Measurements from ENCODE around the gene ARHGEF10L.

The ARHGEF10L gene

GRCh38 chr1:17683598-17683997 is 144.1 kb downstream of the ARHGEF10L start:
- no peak overlapping the region for H3K4me3 ChIP-seq (ENCODE audit: control insufficient read depth, low read depth, low read length)
- TF ChIP-seq, protein P1, sequence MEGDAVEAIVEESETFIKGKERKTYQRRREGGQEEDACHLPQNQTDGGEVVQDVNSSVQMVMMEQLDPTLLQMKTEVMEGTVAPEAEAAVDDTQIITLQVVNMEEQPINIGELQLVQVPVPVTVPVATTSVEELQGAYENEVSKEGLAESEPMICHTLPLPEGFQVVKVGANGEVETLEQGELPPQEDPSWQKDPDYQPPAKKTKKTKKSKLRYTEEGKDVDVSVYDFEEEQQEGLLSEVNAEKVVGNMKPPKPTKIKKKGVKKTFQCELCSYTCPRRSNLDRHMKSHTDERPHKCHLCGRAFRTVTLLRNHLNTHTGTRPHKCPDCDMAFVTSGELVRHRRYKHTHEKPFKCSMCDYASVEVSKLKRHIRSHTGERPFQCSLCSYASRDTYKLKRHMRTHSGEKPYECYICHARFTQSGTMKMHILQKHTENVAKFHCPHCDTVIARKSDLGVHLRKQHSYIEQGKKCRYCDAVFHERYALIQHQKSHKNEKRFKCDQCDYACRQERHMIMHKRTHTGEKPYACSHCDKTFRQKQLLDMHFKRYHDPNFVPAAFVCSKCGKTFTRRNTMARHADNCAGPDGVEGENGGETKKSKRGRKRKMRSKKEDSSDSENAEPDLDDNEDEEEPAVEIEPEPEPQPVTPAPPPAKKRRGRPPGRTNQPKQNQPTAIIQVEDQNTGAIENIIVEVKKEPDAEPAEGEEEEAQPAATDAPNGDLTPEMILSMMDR (IDR thresholded peaks at IDR 0.05; ENCODE audit: control insufficient read depth, insufficient read depth, low read depth, low read length, missing control alignments), result no peak
- no peak for DNase-seq (ENCODE audit: low read depth)

DNA sequence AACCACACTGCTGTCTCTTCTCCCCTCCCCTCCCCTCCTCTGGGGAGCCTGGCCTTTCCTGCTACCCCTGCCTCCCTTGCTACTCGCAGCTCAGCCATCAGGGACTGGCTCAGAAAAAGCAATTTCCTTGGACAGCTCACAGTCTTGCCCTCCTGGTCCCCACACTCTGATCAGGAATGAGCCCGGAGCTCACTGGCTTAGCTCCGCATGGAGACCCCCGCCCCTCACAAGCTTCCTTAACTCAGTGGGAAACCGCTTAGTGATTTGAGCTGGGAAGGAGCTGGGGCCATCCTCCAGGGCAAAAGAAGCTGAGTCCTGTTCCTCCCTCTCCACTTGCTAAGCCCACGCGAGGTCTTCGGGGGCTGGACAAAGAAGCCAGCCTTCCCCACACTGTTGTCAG is 145.3 kb downstream of the ARHGEF10L start:
- no peak overlapping the region for H3K4me3 ChIP-seq (ENCODE audit: control insufficient read depth, low read depth, low read length)
- DNase-seq (ENCODE audit: low read depth), result no peak
- TF ChIP-seq, protein P1 (IDR thresholded peaks at IDR 0.05; ENCODE audit: control insufficient read depth, insufficient read depth, low read depth, low read length, missing control alignments), result no peak

DNA sequence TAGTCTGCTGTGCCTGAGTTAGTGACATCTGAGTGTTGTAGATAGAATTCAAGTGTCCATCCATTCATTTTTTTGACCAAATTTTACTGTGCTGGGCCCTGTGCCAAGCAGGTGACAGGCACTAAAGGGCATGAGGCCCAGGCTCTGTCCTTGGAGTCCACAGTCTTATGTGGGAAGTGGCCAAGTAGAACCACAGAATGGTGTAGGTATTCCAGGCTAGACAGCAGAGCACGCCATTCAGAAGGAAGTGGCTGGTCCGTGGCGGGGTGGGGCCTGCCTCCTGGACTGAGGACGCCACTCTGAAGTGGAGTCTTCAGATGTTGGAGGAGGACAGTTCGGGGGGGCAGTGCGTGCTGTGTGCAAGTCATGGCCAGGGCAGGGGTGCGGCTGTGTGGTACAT is 146.8 kb downstream of the ARHGEF10L start:
- TF ChIP-seq, protein P1 (IDR thresholded peaks at IDR 0.05; ENCODE audit: control insufficient read depth, insufficient read depth, low read depth, low read length, missing control alignments), result no peak
- DNase-seq (ENCODE audit: low read depth), result no peak

GRCh38 chr1:17687145-17687544 is 147.6 kb downstream of the ARHGEF10L start:
- no peak for DNase-seq (ENCODE audit: low read depth)
- no peak overlapping the region for H3K4me3 ChIP-seq (ENCODE audit: control insufficient read depth, low read depth, low read length)
- TF ChIP-seq, protein P1 (IDR thresholded peaks at IDR 0.05; ENCODE audit: control insufficient read depth, insufficient read depth, low read depth, low read length, missing control alignments), result no peak

More for the DNA sequence above, 146.8 kb downstream of the ARHGEF10L start:
- no peak overlapping the region for H3K4me3 ChIP-seq (ENCODE audit: control insufficient read depth, low read depth, low read length)

GRCh38 chr1:17688217-17688810 is 148.8 kb downstream of the ARHGEF10L start:
- TF ChIP-seq, protein P1 (IDR thresholded peaks at IDR 0.05; ENCODE audit: control insufficient read depth, insufficient read depth, low read depth, low read length, missing control alignments), result no peak
- no peak overlapping the region for H3K4me3 ChIP-seq (ENCODE audit: control insufficient read depth, low read depth, low read length)
- DNase-seq (ENCODE audit: low read depth), result no peak

- no peak for DNase-seq (ENCODE audit: low read depth)
- TF ChIP-seq, protein P1 (IDR thresholded peaks at IDR 0.05; ENCODE audit: control insufficient read depth, insufficient read depth, low read depth, low read length, missing control alignments), result no peak
- H3K4me3 ChIP-seq (ENCODE audit: control insufficient read depth, low read depth, low read length), result no peak overlapping the region
These were observed 149.5 kb downstream of the ARHGEF10L start for GRCh38 chr1:17689011-17689410.
